ENCODE measurements around the gene ENG. TPM values are rescaled to one million over a fixed set of nuclear protein-coding genes. Genes with fewer than 3 reads are reported as not detected.
A peak's percentile ranks its signal among the peaks of the same experiment; 100 is the strongest.

Gene ENG
- polyA plus RNA-seq, 1 experiment = 17.2 TPM

- Histone ChIP-seq H3K4me3 (ENCODE audit: low read depth, low read length) (no peak overlapping the region), H3K27me3 (ENCODE audit: control insufficient read depth, insufficient read depth, low read length) (no peaks in the 10 kb centered on the region), H3K27ac (ENCODE audit: low read depth, low read length) (no peak overlapping the region), H3K9me3 (ENCODE audit: control insufficient read depth, insufficient read depth, low read length) (no peaks in the 10 kb centered on the region)
- ChIA-PET CTCF (no interaction called here), POLR2A (no interaction called here)
- DNase-seq (ENCODE audit: low read depth, low spot score) = no peak
- no peak for TF ChIP-seq CTCF (IDR thresholded peaks at IDR 0.05; ENCODE audit: low read depth, low read length)
Observed at GRCh38 chr9:127832248-127832647, 22.2 kb downstream of the ENG start.

GRCh38 chr9:127829205-127829906, 25.1 kb downstream of the ENG start:
- ChIA-PET CTCF (interaction anchor here (1.3 kb wide), 1 partner anchor 28 kb away, joined by 3 read pairs; no protein-coding TSS in a partner anchor), POLR2A (interaction anchor here (0.6 to 1.3 kb wide), 5 partner anchors 8 to 262 kb away, joined by 4 to 7 read pairs (median 5); partner anchors contain the start of genes ENG and FPGS)
- Histone ChIP-seq H3K4me3 (ENCODE audit: low read depth, low read length) (no peak overlapping the region), H3K27me3 (ENCODE audit: control insufficient read depth, insufficient read depth, low read length) (no peaks in the 10 kb centered on the region), H3K27ac (ENCODE audit: low read depth, low read length) (no peak overlapping the region), H3K9me3 (ENCODE audit: control insufficient read depth, insufficient read depth, low read length) (no peaks in the 10 kb centered on the region)
- TF ChIP-seq CTCF (IDR thresholded peaks at IDR 0.05; ENCODE audit: low read depth, low read length) = no peak
- DNase-seq (ENCODE audit: low read depth, low spot score) = no peak

GRCh38 chr9:127828262-127829031, 26.0 kb downstream of the ENG start:
- peak overlapping the region; percentile 70 for H3K27ac ChIP-seq (ENCODE audit: low read depth, low read length)
- no peaks in the 10 kb centered on the region for H3K27me3 ChIP-seq (ENCODE audit: control insufficient read depth, insufficient read depth, low read length)
- no peak for DNase-seq (ENCODE audit: low read depth, low spot score)
- peak overlapping the region; percentile 20 for H3K4me3 ChIP-seq (ENCODE audit: low read depth, low read length)
- ChIA-PET CTCF (interaction anchor here (0.6 to 1.3 kb wide), 3 partner anchors 28 to 43 kb away, joined by 3 to 4 read pairs (median 3); no protein-coding TSS in a partner anchor), POLR2A (interaction anchor here (0.6 to 1.3 kb wide), 6 partner anchors 9 to 263 kb away, joined by 3 to 7 read pairs (median 5); partner anchors contain the start of genes ENG and FPGS)
- no peaks in the 10 kb centered on the region for H3K9me3 ChIP-seq (ENCODE audit: control insufficient read depth, insufficient read depth, low read length)
- no peak for TF ChIP-seq CTCF (IDR thresholded peaks at IDR 0.05; ENCODE audit: low read depth, low read length)

GRCh38 chr9:127826253-127826913, 28.1 kb downstream of the ENG start:
- TF ChIP-seq CTCF (IDR thresholded peaks at IDR 0.05; ENCODE audit: low read depth, low read length) = no peak
- H3K27me3 ChIP-seq (ENCODE audit: control insufficient read depth, insufficient read depth, low read length) = no peaks in the 10 kb centered on the region
- H3K4me3 ChIP-seq (ENCODE audit: low read depth, low read length) = no peak overlapping the region
- POLR2A ChIA-PET = no interaction called here
- DNase-seq (ENCODE audit: low read depth, low spot score) = no peak
- no peaks in the 10 kb centered on the region for H3K9me3 ChIP-seq (ENCODE audit: control insufficient read depth, insufficient read depth, low read length)
- H3K27ac ChIP-seq (ENCODE audit: low read depth, low read length) = no peak overlapping the region
- CTCF ChIA-PET = no interaction called here
